ENCODE data around the gene ZNF622.

The ZNF622 gene

GRCh38 chr5:16414861-16415260 lies 50.7 kb downstream of the ZNF622 start:
- no peaks in the 10 kb centered on the region for H3K9me3 ChIP-seq (ENCODE audit: control insufficient read depth, insufficient read depth, low read depth, low read length)
- CTCF ChIA-PET = no interaction called here
- TF ChIP-seq ZFP3 (tag by site-specific recombination; IDR thresholded peaks at IDR 0.05; ENCODE audit: low read depth) (no peak), ZNF843 (tag by site-specific recombination; IDR thresholded peaks at IDR 0.05) (no peak), ZNF48 (tag by site-specific recombination; IDR thresholded peaks at IDR 0.05) (no peak), ZNF660 (tag by site-specific recombination; IDR thresholded peaks at IDR 0.05) (no peak)

GRCh38 chr5:16413166-16413860 lies 52.3 kb downstream of the ZNF622 start:
- no peaks in the 10 kb centered on the region for H3K4me1 ChIP-seq (ENCODE audit: control insufficient read depth, insufficient read depth, low read length)
- ChIA-PET POLR2A (no interaction called here), CTCF (no interaction called here)
- no peak overlapping the region for H3K4me3 ChIP-seq (ENCODE audit: low read depth, low read length)
- no peaks in the 10 kb centered on the region for H3K9me3 ChIP-seq (ENCODE audit: control insufficient read depth, insufficient read depth, low read depth, low read length)
- no peaks in the 10 kb centered on the region for H3K36me3 ChIP-seq (ENCODE audit: control insufficient read depth in 2 of 2, insufficient read depth in 1 of 2, low read length in 2 of 2)
- H3K27ac ChIP-seq (ENCODE audit: extremely low read depth, low read depth, low read length) = no peak overlapping the region
- no peak for TF ChIP-seq HOXC10 (CRISPR knock-in tag; IDR thresholded peaks at IDR 0.05)
- TF ChIP-seq ZNF704 (tag by site-specific recombination; IDR thresholded peaks at IDR 0.05) = no peak
- no peak for TF ChIP-seq KLF7 (tag by site-specific recombination; IDR thresholded peaks at IDR 0.05; ENCODE audit: borderline replicate concordance)
- TF ChIP-seq TCF7L2 (IDR thresholded peaks at IDR 0.05; ENCODE audit: borderline replicate concordance, low read depth, low read length) = no peak

More at GRCh38 chr5:16414861-16415260, 50.7 kb downstream of the ZNF622 start:
- H3K4me3 ChIP-seq (ENCODE audit: low read depth, low read length) = no peak overlapping the region
- POLR2A ChIA-PET = no interaction called here
- no peaks in the 10 kb centered on the region for H3K36me3 ChIP-seq (ENCODE audit: control insufficient read depth in 2 of 2, insufficient read depth in 1 of 2, low read length in 2 of 2)
- H3K4me1 ChIP-seq (ENCODE audit: control insufficient read depth, insufficient read depth, low read length) = no peaks in the 10 kb centered on the region
- no peak overlapping the region for H3K27ac ChIP-seq (ENCODE audit: extremely low read depth, low read depth, low read length)

- no peaks in the 10 kb centered on the region for H3K9me3 ChIP-seq (ENCODE audit: control insufficient read depth, insufficient read depth, low read depth, low read length)
- no peaks in the 10 kb centered on the region for H3K4me1 ChIP-seq (ENCODE audit: control insufficient read depth, insufficient read depth, low read length)
- no peaks in the 10 kb centered on the region for H3K36me3 ChIP-seq (ENCODE audit: control insufficient read depth in 2 of 2, insufficient read depth in 1 of 2, low read length in 2 of 2)
- no peak overlapping the region for H3K4me3 ChIP-seq (ENCODE audit: low read depth, low read length)
- no peak overlapping the region for H3K27ac ChIP-seq (ENCODE audit: extremely low read depth, low read depth, low read length)
- POLR2A ChIA-PET = no interaction called here
- CTCF ChIA-PET = no interaction called here
- no peak for TF ChIP-seq PRDM1 (tag by site-specific recombination; IDR thresholded peaks at IDR 0.05)
- no peak for TF ChIP-seq ZNF157 (tag by site-specific recombination; IDR thresholded peaks at IDR 0.05)
- TF ChIP-seq ZNF423 (tag by site-specific recombination; IDR thresholded peaks at IDR 0.05) = no peak
- TF ChIP-seq REST (tag by site-specific recombination; IDR thresholded peaks at IDR 0.05) = no peak
- TF ChIP-seq ZNF692 (tag by site-specific recombination; IDR thresholded peaks at IDR 0.05) = no peak
- no peak for TF ChIP-seq ZNF473 (tag by site-specific recombination; IDR thresholded peaks at IDR 0.05)
- TF ChIP-seq ZNF24 (tag by site-specific recombination; IDR thresholded peaks at IDR 0.05) = no peak
- no peak for TF ChIP-seq ZNF558 (tag by site-specific recombination; IDR thresholded peaks at IDR 0.05)
- no peak for TF ChIP-seq ZEB2 (tag by site-specific recombination; IDR thresholded peaks at IDR 0.05)
- TF ChIP-seq ZNF341 (tag by site-specific recombination; IDR thresholded peaks at IDR 0.05; ENCODE audit: low read depth) = no peak
- TF ChIP-seq ZBTB8A (tag by site-specific recombination; IDR thresholded peaks at IDR 0.05) = no peak
- no peak for TF ChIP-seq ZNF362 (tag by site-specific recombination; IDR thresholded peaks at IDR 0.05)
- no peak for TF ChIP-seq ZNF16 (tag by site-specific recombination; IDR thresholded peaks at IDR 0.05; ENCODE audit: low read depth)
- TF ChIP-seq ATF2 (tag by site-specific recombination; IDR thresholded peaks at IDR 0.05; ENCODE audit: low read depth) = no peak
Measured at GRCh38 chr5:16412556-16412955, 53.0 kb downstream of the ZNF622 start.

All from HEK293 (cell line).